GM12873 (cell line): ENCODE data around the gene MED9.

Experiments
- TF ChIP-seq, protein P1 (sequence below): IDR thresholded peaks from 2 replicates; pipeline ENCODE4 v1.5.1; 2012; ENCODE audit warnings: low read depth, mild to moderate bottlenecking, moderate library complexity, low read length, control low read depth; ENCODE audit not compliant: insufficient read depth; ENCODE audit errors: missing control alignments

The MED9 gene, protein sequence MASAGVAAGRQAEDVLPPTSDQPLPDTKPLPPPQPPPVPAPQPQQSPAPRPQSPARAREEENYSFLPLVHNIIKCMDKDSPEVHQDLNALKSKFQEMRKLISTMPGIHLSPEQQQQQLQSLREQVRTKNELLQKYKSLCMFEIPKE

DNA sequence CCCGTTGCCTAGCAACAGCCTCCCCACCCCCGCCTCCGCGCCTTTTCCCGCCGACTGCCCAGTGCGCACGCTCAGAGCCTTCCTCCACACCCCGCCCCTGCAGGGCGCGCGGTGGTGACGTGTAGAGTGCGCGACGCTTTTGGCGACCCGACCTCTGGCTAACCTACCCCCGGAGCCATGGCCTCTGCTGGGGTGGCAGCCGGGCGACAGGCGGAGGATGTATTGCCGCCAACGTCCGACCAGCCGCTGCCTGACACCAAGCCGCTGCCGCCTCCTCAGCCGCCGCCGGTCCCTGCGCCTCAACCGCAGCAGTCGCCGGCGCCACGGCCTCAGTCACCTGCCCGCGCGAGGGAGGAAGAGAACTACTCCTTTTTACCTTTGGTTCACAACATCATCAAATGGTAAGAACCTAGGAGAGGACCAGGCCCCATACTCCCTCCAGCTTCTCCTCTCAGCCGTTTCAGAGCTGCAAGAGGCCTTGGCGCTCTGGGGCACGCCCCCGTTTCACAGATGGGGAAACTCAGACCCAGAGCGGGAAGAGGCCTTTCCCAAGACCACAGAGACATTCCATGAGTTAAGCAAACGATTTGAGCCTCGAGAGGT is at the start of gene MED9:
Gene MED9 (plus strand): TSS at position 136 of the 603 bp plus-strand sequence. CDS start 42 bp downstream, at position 178.
- TF ChIP-seq, protein P1, sequence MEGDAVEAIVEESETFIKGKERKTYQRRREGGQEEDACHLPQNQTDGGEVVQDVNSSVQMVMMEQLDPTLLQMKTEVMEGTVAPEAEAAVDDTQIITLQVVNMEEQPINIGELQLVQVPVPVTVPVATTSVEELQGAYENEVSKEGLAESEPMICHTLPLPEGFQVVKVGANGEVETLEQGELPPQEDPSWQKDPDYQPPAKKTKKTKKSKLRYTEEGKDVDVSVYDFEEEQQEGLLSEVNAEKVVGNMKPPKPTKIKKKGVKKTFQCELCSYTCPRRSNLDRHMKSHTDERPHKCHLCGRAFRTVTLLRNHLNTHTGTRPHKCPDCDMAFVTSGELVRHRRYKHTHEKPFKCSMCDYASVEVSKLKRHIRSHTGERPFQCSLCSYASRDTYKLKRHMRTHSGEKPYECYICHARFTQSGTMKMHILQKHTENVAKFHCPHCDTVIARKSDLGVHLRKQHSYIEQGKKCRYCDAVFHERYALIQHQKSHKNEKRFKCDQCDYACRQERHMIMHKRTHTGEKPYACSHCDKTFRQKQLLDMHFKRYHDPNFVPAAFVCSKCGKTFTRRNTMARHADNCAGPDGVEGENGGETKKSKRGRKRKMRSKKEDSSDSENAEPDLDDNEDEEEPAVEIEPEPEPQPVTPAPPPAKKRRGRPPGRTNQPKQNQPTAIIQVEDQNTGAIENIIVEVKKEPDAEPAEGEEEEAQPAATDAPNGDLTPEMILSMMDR: no peak

DNA sequence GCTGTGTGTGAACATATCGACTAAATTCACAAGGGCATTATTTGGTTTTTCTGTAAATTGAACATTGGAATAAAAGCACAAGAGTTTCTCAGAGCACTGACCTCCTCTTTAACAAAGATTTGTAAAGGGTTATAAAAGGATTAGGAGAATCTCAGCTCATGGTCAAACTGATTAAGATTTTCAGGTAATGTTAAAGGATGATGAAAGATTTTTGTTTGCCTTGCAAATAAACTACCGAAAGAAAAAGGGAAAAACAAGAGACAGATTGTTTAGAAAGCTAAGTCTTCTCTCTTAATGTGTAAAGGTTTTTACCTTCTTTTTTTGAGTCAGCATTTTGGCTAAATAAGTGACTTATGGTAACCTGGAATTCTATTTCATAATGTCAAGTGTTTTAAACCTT is 47.6 kb upstream of the MED9 start:
- TF ChIP-seq, protein P1: no peak

DNA sequence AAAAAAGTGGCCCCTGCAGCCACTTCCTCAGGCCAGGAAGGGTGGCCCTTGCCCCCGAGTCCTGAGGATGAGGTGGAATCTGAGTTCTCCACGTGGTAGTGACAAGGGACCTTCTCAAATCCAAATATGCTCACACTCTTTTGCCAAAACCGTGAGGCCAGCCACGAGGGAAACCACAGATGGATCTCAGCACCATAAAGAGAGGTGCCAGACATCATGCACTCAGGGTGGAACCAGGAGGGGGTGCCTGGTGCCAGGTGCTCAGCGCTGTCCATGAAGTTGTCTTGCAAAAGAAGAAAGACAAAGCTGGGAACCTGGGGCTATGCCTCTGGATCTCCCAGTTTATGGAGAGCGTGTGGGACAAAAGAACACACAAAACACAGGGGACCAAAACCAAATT is 45.2 kb upstream of the MED9 start:
- TF ChIP-seq, protein P1: no peak

DNA sequence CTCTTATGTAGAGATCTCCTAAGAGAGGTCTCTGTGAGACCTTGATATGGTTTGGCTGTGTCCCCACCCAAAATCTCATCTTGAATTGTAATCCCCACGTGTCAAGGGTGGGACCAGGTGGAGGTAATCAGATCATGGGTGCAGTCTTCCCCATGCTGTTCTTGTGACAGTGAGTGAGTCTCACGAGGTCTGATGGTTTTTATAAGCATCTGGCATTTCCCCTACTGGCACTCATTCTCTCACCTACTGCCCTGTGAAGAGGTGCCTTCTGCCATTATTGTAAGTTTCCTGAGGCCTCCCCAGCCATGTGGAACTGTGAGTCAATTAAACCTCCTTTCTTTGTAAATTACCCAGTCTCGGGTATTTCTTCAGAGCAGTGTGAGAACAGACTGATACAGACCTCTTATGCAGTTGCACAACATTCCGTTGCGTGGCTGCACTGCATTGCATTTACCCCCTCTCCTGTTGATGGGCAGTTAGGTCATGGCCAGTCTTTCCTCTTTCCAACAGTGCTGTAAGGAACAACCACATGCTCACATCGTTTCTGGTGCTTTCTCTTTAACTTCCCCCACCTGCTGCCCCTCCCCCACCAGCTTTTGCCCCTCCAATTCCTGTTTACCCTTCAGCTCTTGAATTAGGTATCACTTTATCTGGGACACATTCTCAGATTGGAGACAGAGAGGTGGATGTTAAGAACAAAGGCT is 43.6 kb upstream of the MED9 start:
- TF ChIP-seq, protein P1: no peak

DNA sequence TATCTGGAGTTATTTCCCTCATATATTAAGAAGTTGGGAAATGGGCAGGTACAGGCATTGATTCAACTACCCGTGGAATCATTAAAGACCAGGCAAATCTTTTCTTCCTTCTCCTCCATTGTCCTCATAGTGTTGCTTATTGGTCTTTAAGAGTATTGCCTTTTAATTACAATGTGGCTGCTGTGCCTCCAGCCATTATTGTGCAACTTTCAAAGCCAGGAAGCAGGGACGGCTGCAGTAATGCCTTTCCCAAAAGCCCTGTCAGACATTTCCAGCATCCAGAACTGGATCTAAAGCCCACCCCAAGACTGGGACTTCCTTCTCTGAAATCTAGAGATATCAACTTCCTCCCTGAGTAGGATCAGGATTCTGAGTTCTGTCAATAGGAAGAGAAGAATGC is 42.3 kb upstream of the MED9 start:
- TF ChIP-seq, protein P1: no peak

DNA sequence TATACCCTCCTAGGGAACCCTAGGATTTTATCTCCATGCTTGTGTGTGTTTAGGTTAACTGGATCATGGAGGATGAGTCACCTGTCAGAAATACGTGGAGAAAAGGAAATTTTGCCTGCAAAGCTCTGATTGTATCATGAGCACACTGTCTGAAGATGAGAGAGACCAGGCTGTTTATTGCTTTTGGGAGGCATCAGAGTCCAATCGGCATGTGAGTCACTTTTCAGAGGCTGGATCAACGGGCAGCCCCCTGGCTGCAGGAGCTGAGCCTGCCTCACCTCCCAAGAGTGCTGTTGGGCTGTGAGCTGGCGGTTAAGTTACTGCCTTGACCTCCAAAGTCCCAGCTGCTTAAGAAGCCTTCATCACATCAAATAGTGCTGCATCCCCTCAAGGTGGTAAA is 41.5 kb upstream of the MED9 start:
- TF ChIP-seq, protein P1: no peak

DNA sequence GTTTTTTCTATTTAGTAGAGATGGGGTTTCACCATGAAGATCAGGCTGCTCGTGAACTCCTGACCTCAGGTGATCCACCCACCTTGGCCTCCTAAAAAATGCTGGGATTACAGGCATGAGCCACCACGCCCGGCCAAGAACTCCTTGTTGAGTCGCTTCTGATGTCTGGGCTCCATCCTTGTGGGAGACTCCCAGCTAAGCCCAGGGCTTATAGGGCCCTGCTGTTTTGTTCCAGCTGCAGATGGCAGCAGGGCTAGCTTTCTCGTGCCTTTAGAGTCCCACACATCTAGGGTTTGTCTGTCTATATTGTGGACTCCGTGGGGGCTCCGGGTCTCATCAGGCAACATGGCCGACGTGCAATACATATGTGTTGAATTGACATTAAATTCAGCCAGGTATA is 39.3 kb upstream of the MED9 start:
- TF ChIP-seq, protein P1: no peak
